GM21619 (cell line): ENCODE data around the gene TNS1.
A peak's percentile ranks its signal among the peaks of the same experiment; 100 is the strongest.
"Not testable (repeated sequence)": the region's sequence is repeated elsewhere in the genome, so short reads cannot be mapped to it uniquely, and the experiment has no call there.

Experiments used
- ATAC-seq: cut with Tn5 transposase; IDR thresholded peaks from one replicate; pipeline ENCODE4 v1.9.1; 2021; ENCODE audit not compliant: unreplicated experiment

TNS1 gene

DNA sequence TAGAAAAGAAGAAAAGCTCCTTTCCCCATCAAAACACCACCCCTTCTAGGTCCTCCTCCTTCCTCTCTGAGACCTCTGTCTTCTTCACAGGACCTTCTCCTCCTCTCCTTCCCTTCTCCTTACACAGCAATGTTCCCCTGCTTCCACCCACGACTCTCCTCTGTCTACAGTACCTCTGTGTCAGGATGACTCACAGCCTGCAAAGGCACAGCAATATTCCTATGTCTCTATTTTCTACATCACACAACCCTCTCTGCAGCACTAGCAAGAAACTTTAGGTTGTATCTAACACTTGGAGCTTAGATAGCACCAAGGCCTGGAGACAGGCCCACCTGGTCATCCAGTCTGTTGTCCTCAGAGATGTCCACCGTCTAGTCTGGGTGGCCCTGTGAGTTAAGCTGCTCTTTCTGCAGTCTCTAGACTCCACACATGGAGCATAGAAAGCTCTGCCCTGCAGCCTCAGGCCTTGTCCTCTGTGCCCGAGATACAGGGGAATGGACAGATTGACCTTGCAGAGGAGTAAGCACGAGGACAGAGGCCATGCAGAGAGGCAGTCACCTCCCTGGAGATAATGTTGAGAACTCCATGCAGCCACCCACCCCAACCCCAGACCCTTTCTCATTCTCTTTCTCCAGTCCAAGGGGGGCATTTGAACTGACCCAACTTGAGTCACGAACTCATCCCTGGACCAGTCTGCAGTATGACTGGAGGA is 212.0 kb downstream of the TNS1 start:
- ATAC-seq: no peak

DNA sequence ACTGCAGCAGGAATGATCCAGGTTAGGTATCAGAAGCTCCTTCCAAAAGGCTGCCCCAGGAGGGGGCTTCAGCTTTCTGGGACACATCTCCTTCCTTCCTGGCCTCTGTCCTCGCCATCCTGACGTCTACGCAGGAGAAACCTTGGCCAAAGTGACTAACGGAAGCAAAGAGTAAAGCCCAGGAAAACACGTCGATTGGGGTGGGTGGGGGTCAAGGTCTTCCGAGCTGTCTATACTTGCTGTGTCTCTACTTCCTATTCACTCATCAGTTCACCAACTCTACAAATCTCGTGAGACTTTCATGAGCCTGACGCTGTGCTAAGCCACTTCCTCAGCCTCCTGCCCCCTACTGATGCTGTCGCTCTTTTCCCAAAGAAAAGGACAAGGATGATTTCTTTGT is 212.6 kb downstream of the TNS1 start:
- ATAC-seq: peak; percentile 60

DNA sequence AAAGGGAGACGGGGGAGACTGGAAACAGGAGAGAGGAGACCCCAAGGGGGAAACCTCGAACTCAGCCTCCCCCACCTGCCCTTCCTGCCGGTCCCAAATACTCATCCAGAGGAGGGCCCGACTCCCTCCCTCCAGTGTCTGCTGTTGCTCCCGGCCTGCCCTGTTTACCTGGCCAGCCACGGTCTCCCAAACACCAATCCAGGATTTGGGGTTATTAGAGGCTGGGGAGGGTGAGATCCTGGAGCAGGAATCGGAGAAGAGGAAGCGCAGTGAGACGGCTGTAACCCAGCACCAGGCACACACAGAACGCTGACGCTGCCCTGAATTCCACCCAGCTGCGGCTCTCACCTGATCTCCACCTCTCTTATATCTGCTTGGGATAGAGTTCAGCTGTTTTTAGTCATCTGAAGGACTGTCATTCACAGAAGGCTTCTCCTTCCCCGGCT is 213.0 kb downstream of the TNS1 start:
- no peak for ATAC-seq

DNA sequence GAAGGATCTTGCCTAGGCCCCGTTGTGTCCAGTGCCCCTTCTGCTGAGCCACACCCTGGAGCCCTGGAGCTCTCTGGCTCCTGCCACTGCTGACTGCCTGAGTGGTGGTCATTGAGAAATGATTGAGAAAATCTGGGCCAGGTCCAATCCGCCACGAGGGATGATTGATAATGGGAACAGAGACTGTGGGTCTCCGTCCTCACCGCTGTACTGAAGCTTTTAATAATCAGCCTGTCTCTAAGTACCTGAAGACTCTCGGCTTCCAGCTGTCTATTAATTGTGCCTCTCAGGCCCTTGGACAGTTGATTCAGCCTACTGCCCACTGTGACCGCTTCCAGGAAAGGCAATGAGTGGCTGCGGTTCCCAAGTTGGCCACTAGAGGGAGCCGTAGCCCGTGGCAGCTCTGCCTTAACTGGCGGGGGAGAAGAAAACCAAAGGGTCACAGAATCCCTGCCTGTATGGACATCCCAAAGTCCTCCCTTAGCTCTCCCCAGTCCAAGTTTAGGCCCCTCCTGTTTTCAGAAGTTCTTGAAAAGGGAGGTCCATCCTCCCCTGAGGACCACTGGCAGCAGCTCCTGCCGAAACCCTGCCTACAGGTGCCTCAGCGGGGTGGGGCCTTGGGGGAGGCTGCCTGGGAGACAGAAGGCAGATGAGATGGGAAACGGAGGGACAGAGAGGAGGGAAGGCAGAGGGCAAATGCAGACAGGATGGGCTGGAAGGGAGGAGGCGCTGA is 213.6 kb downstream of the TNS1 start:
- ATAC-seq: peak; percentile 48

DNA sequence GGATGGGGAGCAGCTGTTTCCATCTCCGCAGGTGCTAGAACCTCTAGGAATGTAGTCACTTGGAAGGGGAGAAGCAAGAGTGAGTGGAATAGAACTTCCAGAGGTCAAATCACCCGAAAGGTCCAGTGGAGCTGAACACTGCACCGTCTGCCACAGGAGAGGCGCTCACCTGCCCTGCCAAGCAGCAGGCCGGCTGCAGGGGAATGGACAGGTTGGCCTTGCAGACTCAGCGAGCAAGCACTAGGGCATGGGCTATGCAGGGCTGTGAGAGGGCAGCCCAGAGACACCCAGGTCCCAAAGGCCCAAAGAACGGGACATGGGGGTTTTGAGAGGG is 214.2 kb downstream of the TNS1 start:
- no peak for ATAC-seq

DNA sequence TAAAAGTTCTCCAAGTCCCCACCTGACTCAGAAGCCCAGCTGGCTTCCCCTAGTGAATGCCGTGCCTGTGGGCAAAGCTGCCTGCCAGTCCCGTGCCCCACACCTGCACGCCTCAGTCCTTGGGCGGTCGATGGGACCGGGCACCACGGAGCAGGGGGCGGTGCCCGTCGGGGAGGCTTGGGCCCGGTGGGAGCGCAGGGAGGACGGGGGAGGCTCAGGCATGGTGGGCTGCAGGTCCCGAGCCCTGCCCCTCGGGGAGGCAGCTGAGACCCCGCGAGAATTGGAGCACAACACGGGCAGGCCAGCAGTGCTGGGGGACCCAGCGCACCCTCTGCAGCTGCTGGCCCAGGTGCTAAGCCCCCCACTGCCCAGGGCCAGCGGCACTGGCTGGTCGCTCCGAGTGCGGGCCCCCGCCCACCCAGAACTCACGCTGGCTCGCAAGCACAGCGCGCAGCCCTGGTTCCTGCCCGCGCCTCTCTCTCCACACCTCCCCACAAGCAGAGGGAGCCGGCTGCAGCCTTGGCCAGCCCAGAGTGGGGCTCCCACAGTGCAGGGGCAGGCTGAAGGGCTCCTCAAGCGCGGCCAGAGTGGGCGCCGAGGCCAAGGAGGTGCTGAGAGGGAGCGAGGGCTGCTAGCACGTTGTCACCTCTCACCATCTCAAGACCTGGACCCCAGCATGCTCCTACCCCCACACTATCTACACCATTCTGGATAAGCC is 215.5 kb downstream of the TNS1 start:
- no peak for ATAC-seq

DNA sequence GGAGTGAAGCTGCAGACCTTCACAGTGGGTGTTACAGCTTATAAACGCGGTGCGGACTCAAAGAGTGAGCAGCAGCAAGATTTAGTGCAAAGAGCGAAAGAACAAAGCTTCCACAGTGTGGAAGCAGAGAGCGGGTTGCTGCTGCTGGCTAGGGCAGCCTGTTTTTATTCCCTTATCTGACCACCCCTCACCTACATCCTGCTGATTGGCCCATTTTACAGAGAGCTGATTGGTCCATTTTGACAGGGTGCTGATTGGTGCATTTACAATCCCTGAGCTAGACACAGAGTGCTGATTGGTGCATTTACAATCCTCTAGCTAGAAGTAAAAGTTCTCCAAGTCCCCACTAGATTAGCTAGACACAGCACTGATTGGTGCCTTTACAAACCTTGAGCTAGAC is 216.2 kb downstream of the TNS1 start:
- not testable (repeated sequence) for ATAC-seq

DNA sequence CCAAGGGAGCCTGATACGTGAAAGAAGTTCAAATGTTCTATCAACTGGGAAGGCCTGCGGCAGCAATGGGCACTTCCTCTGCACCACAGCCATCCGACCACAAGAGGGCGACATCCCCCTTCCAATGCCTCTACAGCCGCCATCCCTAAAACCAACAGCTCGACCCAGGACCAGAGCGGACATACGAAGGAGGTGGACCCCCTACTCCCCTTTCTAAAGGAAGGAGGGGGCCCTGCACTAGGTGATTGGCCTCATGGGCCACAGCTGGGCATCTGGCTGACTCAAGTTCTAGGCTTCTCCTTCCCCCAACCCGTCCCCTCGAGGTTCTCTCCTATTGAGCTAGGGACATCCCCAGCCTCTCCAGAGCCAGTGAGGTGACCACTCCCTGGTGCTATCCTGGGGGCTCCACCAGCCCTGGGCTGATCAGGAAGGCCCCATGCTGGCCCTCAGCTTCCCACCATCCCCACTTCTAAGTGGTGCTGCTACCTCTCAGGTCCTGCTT is 217.2 kb downstream of the TNS1 start:
- peak; percentile 68 for ATAC-seq

DNA sequence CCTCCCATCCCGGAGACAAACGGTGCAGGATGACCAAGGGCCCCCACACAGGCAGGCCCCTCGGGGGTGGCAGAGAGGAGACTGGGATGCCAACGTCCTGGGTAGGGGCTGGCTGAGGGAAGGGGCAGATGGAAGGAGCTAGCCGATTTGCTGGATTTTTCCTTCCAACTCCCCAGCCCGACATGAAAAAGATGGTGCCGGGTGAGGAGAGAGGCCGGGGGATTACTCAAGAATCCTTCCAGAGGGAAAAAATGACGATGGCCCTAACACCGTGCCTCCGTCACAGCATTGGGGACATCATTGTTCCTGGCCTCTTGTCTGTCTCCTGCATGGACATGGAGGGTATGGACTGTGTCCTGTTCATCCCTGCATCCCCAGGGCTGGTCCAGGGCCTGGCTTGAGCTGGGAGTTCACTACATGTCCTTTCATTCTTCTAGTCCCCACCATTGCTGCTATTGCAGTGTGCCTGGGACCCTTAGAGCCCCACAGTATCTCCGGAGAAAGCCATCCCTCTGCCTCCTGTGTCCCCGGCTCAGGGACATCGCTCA is 217.7 kb downstream of the TNS1 start:
- peak; percentile 13 for ATAC-seq

DNA sequence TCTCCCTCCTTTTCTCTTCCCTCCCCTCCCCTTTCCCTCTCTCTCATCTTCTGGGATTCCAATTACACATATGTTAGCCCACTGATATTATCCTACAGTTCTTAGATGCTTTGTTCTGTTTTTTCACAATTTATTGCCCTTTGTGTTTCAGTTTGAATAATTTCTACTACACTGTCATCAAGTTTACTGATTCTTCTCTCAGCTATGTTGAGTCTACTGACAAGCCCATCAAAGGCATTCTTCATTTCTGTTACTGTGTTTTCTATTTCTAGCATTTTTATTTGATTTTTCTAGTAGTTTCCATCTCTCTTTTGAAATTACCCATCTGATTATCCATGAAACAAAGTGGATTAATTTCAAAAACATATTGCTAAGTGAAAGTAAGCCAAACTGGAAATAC is 219.6 kb downstream of the TNS1 start:
- ATAC-seq: no peak

DNA sequence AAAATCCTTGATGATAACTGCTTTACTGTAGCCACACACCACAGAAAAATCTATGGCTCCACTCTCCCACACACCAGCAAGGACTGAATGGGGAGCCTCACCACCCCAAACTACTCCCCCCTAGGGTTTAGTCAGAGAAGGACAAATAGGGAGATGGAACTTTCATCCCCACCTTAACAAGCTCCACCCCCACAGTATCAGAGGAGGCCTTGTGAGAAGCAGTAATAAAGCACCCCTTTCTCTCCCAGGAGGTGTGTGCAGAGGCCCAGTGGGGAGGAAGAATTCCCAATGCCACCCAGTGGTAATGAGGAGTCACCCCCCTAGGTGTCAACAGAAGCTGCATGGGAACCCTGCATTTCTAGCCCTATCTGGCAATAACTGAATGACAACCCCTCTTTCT is 224.9 kb downstream of the TNS1 start:
- ATAC-seq: no peak

DNA sequence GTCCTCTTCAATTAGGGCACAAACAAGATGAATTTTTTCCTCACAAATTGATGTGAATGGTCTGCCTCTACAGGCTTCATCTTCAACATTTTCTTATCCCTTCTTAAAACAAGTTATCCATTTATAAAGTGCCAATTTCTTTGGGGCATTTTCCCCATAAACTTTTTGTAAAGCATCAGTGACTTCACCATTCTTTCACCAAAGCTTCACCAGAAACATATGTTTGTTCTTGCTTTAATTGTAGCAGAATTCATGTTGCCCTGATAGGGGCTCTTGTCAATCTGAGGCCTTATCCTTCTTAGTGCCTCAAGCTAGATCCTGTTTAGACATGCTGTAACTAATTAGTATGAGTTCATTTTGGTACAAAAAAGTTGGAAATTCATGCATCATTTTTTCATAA is 226.2 kb downstream of the TNS1 start:
- ATAC-seq: no peak

DNA sequence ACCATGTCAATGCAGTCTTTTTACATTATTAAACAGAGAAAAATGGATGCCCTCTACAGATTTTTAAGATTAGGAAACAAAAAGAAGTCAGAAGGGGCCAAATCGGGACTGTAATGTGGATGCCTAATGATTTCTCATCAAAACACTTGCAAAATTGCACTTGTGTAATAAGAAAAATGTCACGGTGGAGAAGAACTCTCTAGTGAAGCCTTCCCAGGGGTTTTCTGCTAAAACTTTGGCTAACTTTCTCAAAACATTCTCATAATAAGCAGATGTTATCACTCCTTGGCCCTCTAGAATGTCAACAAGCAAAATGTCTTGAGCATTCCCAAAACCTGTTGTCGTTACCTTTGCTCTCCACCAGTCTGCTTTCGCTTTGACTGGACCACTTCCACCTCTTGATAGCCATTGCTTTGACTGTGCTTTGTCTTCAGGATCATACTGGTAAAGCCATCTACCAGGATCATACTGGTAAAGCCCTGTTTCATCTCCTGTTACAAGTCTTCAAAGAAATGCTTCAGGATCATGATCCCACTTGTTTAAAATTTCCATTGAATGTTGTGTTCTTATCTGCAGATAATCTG is 226.8 kb downstream of the TNS1 start:
- no peak for ATAC-seq

DNA sequence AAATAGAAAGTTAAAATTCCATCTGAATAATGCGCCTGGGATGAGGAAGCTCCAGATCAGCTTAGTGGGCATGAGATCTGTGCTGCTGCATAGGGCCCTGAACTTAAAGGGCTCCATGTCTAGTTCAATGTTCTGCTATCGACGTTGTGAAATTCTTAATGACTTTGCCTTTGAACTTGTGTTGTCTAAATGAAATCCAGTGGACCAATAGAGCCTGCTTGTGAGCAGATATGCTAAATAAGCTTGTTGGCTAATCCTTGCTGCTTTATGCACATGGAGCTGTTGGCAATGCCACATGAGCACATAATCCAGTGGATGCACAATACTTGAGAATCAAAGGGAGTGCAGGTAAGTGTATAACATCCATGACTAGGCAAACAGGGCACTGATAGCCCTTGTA is 228.6 kb downstream of the TNS1 start:
- ATAC-seq: no peak

DNA sequence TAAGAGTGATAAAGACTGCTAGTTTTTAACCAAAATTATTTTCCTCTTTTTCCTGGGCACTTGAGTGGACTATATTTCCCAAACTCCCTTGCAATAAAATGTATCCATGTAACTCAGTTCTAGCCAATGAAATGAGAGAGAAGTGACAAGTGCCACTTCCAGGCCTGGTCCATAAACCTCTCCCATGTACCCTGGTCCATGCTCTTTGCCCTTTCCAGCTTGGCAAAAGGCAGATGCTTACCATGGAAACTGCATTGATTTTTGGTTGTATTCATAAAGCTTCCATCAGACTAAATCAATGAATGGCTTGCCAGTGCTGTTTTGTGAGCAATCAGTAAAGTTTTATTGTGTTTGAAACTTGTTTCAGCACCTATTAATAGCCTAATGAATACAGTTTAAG is 229.3 kb downstream of the TNS1 start:
- no peak for ATAC-seq

DNA sequence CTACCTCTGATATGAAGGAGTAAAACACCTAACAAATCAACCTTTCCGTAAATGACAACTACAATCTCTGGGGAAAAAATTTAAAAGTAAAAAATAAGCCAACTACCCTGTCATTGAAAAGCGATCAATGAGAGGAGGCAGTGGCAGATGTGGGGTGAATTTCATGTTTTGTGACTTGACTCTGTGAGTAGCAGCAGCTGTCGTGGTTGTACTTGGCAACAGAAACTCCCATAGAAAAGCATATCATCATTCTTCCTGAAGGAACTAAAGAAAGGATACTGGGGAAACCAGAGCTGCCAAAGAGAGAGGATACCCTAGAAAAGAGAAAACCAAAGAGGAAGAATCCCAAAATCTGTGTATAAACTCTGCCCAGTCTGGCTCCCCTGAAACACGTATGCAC is 236.4 kb downstream of the TNS1 start:
- no peak for ATAC-seq

DNA sequence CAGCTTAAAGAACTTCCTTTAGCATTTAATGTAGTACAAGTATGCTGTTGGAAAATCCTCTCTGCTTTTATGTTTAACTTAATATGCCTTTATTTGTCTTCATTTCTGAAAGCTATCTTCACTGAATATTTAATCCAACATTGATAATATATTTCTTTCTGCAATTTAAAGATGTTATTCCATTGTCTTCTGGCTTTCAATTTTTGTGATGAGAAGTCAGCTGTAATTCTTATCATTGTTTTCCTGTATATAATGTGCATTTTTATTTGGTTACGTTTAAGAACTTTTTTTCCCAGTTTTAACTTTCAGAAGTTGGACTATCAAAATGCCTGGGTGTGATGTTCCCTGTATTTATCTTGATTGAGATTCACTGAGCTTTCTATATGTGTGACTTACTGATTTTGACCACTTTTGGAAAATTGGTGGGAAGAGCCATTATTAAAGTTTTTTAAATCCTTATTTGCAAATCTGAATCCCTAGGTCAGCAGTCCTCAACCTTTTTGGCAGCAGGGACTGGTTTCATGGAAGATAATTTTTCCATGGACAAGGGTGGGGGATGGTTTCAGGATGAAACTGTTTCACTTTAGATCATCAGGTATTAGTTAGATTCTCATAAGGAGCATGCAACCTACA is 241.0 kb downstream of the TNS1 start:
- ATAC-seq: no peak

DNA sequence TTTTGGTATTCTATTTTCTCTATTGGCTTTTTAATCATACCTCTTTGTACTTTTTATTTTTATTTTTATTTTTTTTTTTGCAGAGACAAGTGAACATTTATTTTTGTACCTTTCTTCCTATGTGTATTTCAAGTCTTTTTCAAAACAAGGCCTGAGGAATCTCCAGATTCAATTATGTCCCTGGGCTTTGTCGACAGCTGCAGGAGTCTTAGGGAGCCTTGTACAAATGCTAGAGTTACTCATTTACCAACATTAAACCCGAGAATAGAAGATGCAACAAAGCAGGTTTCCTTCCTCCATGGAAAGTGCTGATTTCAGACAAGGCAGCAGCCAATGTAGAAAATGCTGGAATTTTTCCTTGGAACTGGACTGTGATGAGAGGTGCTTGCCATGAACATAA is 242.8 kb downstream of the TNS1 start:
- ATAC-seq: no peak

DNA sequence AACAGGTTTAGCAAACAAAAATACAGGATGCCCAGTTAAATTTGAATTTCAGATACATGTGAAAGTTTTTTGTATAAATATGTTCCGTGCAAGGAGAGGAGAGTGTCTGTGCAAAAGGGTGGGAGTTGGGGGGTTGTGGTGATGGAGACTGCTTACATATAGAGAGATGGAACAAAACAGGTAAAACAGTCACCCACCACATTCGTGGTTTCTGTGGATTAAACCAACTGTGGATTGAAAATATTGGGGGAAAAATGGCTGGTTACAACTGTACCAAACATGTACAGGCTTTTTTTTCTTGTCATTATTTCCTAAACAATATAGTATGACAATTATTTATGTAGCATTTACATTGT is 245.7 kb downstream of the TNS1 start:
- ATAC-seq: no peak

DNA sequence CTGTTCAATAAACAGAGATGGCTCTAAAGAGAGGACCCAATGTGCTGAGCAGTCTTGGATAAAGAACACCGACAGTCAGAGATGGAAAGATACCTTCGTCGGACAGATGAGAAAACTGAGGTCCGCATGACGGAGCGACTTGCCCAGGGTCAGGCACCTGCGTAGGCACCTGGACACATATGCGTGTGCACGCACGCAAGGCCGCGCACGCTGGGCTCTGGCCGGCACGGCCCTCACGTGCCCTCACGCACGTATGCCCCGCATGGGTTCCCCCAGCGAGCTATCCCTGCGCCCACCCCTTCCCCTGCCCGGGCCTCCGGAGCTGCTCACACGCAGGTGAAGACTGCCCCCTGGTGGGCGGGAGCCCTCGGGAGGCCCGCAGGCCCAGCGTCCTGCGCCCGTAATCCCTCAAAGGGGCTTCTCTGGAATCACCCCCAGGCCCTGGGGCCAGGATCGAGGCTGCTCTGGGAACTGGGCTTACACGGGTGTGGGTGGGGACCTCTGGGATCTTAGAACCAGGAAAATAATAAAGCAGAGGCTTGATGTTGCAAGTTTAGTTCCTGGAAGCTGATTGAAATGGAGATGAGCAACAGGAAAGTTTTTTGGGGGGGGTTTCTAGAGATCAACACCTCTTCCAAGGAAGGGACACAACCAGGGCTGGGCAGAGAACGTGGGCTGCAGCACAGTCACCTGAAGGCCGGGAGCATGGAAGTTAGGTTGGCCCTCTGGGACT is 246.3 kb downstream of the TNS1 start:
- no peak for ATAC-seq
